Measurements from ENCODE around the gene LTV1.
"Not testable (repeated sequence)": the region's sequence is repeated elsewhere in the genome, so short reads cannot be mapped to it uniquely, and the experiment has no call there.

Gene LTV1

DNA sequence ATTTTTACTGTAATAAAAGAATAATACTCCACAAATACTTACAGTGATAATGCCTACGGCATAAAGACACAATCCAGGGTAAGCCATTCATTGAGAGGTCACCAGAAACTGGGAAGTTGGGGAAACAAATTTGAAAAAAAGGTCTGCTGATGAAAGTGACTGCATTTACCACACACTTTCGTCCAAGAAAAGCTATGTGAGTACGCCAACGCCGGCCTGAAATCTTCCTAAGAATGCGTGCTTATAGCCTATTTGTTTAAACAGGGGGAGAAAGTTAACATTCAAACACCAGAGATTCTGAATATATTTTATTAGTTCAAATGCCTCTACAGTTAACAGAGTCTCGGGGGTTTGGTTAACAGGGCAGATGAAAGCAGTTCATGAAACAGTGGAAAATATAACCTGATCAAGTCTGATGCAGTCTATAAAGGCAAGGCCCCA is 657 bp upstream of the LTV1 start:
- DNase-seq (ENCODE audit: low read depth in 2 of 2) = no peak

GRCh38 chr6:143843677-143843999 is 500 bp downstream of the LTV1 start:
- no peak for DNase-seq (ENCODE audit: low read depth in 2 of 2)

GRCh38 chr6:143844006-143844405 is 868 bp downstream of the LTV1 start:
- DNase-seq (ENCODE audit: low read depth in 2 of 2) = no peak

GRCh38 chr6:143845033-143845432 is 1.9 kb downstream of the LTV1 start:
- no peak for DNase-seq (ENCODE audit: low read depth in 2 of 2)

GRCh38 chr6:143851706-143852105 is 8.6 kb downstream of the LTV1 start:
- not testable (repeated sequence) for DNase-seq (ENCODE audit: low read depth in 2 of 2)

GRCh38 chr6:143855057-143855456 is 11.9 kb downstream of the LTV1 start:
- DNase-seq (ENCODE audit: low read depth in 2 of 2) = not testable (repeated sequence)

DNA sequence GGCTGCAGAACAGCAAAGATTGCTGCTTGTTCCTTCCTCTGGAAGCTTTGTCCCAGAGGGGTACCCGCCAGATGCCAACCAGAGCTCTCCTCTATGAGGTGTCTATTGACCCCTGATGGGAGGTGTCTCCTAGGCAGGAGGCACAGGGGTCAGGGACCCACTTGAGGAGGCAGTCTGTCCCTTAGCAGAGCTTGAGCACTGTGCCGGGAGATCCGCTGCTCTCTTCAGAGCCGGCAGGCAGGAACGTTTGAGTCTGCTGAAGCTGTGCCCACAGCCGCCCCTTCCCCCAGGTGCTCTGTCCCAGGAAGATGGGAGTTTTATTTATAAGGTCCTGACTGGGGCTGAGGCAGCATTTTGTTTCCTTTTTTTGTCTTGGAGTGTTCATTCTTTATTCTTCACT is 13.6 kb downstream of the LTV1 start:
- not testable (repeated sequence) for DNase-seq (ENCODE audit: low read depth in 2 of 2)

GRCh38 chr6:143857651-143858050 is 14.5 kb downstream of the LTV1 start:
- no peak for DNase-seq (ENCODE audit: low read depth in 2 of 2)

DNA sequence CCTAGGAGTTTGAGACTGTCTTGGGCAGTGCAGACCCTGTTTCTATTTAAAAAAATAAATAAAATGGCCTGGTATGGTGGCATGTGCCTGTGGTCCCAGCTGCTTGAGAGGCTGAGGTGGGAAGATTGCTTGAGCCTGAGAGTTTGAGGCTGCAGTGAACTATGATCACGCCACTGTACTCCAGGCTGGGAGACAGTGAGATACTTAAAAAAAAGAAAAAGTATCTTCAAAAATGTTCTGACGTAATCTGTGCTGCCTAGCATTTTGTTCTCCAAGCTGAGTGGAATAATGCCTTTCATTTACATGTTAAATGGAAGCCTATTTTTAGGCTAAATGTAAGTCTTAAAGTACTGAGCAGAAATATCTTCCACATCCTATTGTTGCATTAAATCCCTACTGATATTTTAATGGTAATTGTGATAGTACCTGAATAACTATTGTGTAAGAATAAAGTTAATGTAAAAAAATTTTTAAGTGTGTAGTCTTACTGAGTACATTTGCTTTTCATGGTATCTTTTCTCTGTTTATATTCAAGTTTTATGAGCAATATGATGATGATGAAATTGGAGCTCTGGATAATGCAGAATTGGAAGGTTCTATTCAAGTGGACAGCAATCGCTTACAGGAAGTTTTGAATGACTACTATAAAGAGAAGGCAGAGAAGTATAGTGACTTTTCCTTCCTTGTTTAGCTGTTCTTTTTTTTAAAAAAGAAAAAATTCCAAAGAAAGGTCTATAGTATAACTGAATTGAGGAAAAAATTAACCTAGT is 16.9 kb downstream of the LTV1 start:
- DNase-seq (ENCODE audit: low read depth in 2 of 2) = no peak

- no peak for DNase-seq (ENCODE audit: low read depth in 2 of 2)
Measured at GRCh38 chr6:143863771-143864170, 20.6 kb downstream of the LTV1 start.

DNA sequence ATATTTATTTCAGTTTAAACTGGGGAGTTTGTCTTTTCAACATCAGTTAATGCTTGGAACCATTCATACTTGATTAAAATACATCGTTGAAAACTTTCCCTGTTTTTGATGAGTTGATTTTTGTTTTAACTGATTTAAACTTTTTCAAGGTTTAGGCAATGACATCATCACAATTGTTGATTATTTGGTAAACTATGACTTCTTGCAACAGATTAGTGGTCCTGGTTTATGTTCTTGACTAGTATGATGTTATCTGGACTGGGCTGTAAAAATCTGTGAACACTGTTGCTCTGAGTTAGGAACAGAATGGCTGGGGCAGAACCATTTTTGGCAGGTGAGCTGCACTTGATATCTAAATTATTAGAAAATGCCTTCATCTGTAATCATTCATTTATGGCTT is 21.1 kb downstream of the LTV1 start, which contains the start of gene ZC2HC1B:
TSS of gene ZC2HC1B (plus strand) at position 241 of the 400 bp plus-strand sequence. CDS start at position 307, 66 bp downstream.
- DNase-seq (ENCODE audit: low read depth in 2 of 2) = no peak

DNA sequence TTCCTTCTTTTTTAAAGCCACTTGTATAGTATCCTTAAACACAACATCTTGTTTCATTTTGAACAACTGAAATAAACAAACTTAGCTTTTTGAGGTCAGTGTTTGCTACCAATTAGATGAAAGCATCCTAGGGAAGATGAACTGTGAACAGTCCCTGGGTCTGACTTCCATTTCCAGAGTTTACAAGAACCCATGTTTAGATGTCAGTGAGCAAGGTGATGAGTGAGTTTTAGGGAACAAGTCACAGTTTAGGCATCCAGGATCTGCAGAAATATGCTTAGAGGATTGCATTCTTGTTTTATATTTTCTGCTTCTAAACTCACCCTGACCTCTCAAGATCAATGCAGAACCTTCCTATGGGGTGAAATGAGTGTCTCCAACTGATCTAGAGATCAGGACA is 24.1 kb downstream of the LTV1 start:
- peak in 1 of 2 experiments; percentile 4 for DNase-seq (ENCODE audit: low read depth in 2 of 2)

- not testable (repeated sequence) for DNase-seq (ENCODE audit: low read depth in 2 of 2)
Measured at GRCh38 chr6:143868808-143869207, 25.7 kb downstream of the LTV1 start.

- DNase-seq (ENCODE audit: low read depth in 2 of 2) = not testable (repeated sequence)
Measured at GRCh38 chr6:143871202-143871730, 28.1 kb downstream of the LTV1 start.

GRCh38 chr6:143872201-143872600 is 29.1 kb downstream of the LTV1 start:
- DNase-seq (ENCODE audit: low read depth in 2 of 2) = no peak

DNA sequence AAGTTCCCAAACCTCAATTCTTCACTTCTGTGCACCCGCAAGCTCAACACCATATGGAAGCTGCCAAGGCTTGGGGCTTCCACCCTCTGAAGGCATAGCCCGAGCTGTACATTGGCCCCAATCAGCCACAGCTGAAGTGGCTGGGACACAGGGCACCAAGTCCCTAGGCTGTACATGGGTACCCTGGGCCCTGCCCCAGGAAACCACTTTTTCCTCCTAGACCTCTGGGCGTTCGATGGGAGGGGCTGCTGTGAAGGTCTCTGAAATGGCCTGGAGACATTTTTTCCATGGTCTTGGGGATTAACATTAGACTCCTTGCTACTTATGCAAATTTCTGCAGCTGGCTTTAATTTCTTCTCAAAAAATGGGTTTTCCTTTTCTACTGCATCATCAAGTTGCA is 30.5 kb downstream of the LTV1 start:
- not testable (repeated sequence) for DNase-seq (ENCODE audit: low read depth in 2 of 2)

DNA sequence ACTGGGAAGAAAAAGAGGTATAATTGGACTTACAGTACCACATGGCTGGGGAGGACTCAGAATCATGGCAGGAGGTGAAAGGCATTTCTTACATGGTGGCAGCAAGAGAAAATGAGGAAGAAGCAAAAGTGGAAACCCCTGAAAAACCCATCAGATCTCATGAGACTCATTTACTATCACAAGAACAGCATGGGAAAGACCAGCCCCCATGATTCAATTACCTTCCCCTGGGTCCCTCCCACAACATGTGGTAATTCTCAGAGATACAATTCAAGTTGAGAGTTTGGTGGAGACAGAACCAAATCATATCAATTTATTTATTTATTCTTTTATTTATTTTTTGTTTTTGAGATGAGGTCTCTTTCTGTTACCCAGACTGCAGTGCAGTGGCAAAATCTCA is 31.4 kb downstream of the LTV1 start:
- DNase-seq (ENCODE audit: low read depth in 2 of 2) = not testable (repeated sequence)

GRCh38 chr6:143877584-143878271 is 34.6 kb downstream of the LTV1 start:
- DNase-seq (ENCODE audit: low read depth in 2 of 2) = no peak

DNA sequence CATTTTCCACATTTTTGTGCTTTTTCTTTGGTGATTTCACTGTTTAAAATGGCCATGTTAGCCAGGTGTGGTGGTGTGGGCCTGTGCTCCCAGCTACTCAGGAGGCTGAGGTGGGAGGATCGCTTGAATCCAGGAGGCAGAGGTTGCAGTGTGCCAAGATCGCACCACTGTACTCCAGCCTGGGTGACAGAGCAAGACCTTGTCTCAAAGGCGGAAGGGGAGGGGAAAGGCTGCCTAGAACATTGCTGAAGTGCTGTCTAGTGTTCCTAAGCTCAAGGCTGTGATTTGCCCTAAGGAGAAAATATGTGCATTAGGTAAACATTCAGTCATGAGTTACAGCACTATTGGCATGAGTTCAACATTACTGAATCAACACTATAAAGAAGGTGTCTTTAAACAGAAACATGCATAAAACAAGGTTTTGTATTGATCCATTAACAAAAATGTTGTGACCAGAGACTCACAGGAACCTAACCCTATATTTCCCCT is 35.2 kb downstream of the LTV1 start:
- no peak for DNase-seq (ENCODE audit: low read depth in 2 of 2)

DNA sequence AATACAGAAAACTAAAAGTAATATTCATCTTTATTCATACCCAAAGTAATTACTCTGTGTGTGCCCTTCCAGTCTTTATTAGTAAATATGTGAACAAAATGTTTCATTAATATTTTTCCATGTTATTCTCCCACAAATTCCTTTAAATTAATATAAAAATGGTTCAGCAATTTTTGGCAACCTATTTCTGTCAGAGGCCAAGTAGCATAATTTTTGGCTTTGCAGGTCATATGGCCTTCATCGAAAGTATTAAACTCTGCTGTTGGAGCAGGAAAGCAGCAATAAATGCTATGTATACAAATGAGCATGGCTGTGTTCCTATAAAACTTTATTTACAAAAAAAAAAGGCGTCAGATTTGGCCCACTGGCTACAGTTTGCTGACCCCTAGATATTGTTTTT is 37.3 kb downstream of the LTV1 start:
- DNase-seq (ENCODE audit: low read depth in 2 of 2) = no peak

DNA sequence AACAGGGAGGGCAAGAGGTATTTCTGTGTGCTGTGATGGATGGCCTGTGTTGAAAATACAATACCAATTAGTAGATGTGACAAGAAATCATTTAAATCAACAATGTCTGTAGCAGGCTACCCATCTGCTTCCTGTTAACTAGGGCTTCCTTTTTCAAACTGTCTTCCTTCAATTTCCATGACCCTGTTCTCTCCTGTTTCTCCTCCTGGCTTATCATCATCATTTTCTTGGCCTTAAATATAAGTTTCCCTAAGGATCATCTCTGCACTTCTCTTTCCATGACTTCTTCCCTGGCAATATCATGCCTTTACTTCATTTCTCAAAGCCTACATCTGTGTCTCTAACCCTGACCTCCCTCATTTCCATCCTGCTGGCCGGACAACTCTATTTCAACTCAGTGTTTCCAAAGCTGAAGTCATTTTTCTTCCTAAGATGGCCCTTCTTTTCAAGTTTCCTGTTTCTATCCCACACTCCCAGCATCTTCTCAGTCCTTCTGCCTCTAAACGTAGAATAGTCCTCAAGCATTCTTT is 39.3 kb downstream of the LTV1 start:
- no peak for DNase-seq (ENCODE audit: low read depth in 2 of 2)

- peak; percentile 23 to 35 for DNase-seq (ENCODE audit: low read depth in 2 of 2)
Measured at GRCh38 chr6:143884216-143884900, 41.2 kb downstream of the LTV1 start.

Measured in fibroblast of skin of left quadriceps (primary cell).